Common myeloid progenitor, CD34-positive (primary cell): ENCODE results near the gene RETREG1.
"Not testable (repeated sequence)": the region's sequence is repeated elsewhere in the genome, so short reads cannot be mapped to it uniquely, and the experiment has no call there.

ENCODE experiments used
- CTCF ChIA-PET: fragments of 350-600 bp; sonication (Branson Sonifier 250); formaldehyde crosslinking; loops from one replicate; lab custom pipeline; 2021; ENCODE audit warnings: antibody characterized with exemption; lab: Charles Lee
- POLR2A ChIA-PET: fragments of 350-600 bp; sonication (Branson Sonifier 250); formaldehyde crosslinking; loops from one replicate; lab custom pipeline; 2021; ENCODE audit warnings: antibody characterized with exemption; lab: Charles Lee
- DNase-seq, 3 donors: peaks; one replicate each; pipeline versions ENCODE4 v3.0.0 to v3.0.0-alpha.2; 2013
- H3K27ac ChIP-seq, 2 experiments: 1 replicate in 1 of 2; 2 replicates in 1 of 2; pipeline ENCODE4 v1.7.0; 2013; ENCODE audit warnings: inconsistent platforms in 2 of 2, low read length in 2 of 2, mild to moderate bottlenecking in 2 of 2, low read depth in 1 of 2, moderate library complexity in 1 of 2; ENCODE audit not compliant: severe bottlenecking in 2 of 2, insufficient read depth in 1 of 2, poor library complexity in 1 of 2
- H3K27me3 ChIP-seq, 5 experiments: replicated peaks in 2 of 5; 1 replicate in 3 of 5; 2 replicates in 2 of 5; pipeline versions ENCODE4 v1.6.1 to v1.7.0; 2013; ENCODE audit warnings: low read length in 4 of 5, mild to moderate bottlenecking in 2 of 5, moderate library complexity in 2 of 5, inconsistent platforms in 1 of 5; ENCODE audit not compliant: insufficient read depth in 5 of 5, control insufficient read depth in 4 of 5
- H3K36me3 ChIP-seq, 4 experiments: 1 replicate in 2 of 4; 2 replicates in 2 of 4; pipeline versions ENCODE4 v1.6.1 to v1.7.0; 2013; ENCODE audit warnings: low read length in 3 of 4, control low read depth in 1 of 4, mild to moderate bottlenecking in 1 of 4; ENCODE audit not compliant: control insufficient read depth in 4 of 4, insufficient read depth in 4 of 4
- H3K4me1 ChIP-seq, 4 experiments: 1 replicate in 3 of 4; 2 replicates in 1 of 4; pipeline versions ENCODE4 v1.6.1 to v1.7.1; 2013; ENCODE audit warnings: low read length in 3 of 4, mild to moderate bottlenecking in 3 of 4, control low read depth in 1 of 4, inconsistent platforms in 1 of 4, moderate library complexity in 1 of 4; ENCODE audit not compliant: control insufficient read depth in 4 of 4, insufficient read depth in 4 of 4; ENCODE audit errors: control extremely low read depth in 1 of 4
- H3K4me3 ChIP-seq, 7 experiments: 1 replicate in 4 of 7; 2 replicates in 3 of 7; pipeline versions ENCODE4 v1.5.1 to v1.7.0; 2013; ENCODE audit warnings: mild to moderate bottlenecking in 7 of 7, low read length in 6 of 7, moderate library complexity in 6 of 7, inconsistent platforms in 2 of 7, low read depth in 2 of 7, control low read depth in 1 of 7; ENCODE audit not compliant: insufficient read depth in 4 of 7, control insufficient read depth in 1 of 7; ENCODE audit errors: extremely low read depth in 1 of 7
- H3K9me3 ChIP-seq, 5 experiments: 1 replicate in 4 of 5; 2 replicates in 1 of 5; pipeline versions ENCODE4 v1.6.1 to v1.7.1; 2013; ENCODE audit warnings: low read length in 4 of 5, mild to moderate bottlenecking in 2 of 5, inconsistent platforms in 1 of 5, low read depth in 1 of 5, moderate library complexity in 1 of 5; ENCODE audit not compliant: control insufficient read depth in 4 of 5, insufficient read depth in 2 of 5; ENCODE audit errors: control extremely low read depth in 1 of 5
- WGBS: methylation state at CpG from one replicate; pipeline ENCODE4 v1.1.5; 2013; ENCODE audit not compliant: insufficient coverage; 5-methylcytosine and 5-hydroxymethylcytosine counted together

RETREG1 gene

DNA sequence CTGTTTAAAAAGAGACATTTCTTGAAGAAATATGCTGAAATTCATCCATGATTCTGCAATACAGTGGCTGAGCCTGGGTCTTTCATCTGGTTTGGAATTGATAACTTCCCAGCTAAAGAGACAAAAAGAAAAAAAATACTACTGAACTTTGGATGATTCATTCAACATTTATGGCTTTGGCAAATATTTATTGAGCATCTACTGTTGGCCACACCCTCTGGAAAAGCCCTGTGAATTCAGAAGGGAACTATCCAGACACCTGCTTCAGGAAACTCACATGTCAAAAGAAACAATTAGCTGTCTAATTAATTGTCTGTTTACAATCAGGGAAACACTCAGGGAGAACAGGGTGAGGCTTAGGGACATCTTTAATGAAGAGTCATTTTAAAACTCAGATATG is 133.4 kb downstream of the RETREG1 start:
- Histone ChIP-seq H3K4me1 (no peaks in the 10 kb centered on the region), H3K27me3 (no peaks in the 10 kb centered on the region), H3K9me3 (peaks cover 0 to 3% (median 0%) of the 10 kb centered on the region in 5 experiments), H3K36me3 (no peaks in the 10 kb centered on the region), H3K27ac (no peak overlapping the region), H3K4me3 (no peak overlapping the region)
- ChIA-PET POLR2A (no interaction called here), CTCF (interaction anchor here (0.8 to 3.6 kb wide), 7 partner anchors 12 to 719 kb away, joined by 3 to 12 read pairs (median 3); no protein-coding TSS in a partner anchor)
- no peak for DNase-seq

DNA sequence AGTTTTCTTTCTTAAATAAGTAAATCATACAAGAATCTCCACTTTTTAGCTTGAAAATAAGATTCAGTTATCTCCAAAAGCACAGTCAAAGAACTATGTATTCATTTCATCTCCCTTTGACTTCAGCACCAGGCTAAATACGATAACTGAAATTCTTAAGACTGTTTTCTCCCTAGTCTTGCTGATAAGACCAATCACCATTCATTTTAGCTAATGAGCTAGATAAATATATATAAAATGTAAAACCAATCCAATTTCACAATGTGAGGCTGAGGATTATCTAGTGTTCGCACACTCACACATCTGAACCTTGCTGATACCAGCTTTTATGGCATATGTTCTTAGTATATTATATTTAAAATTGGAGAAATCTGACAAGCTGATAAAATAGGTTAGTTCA is 133.9 kb downstream of the RETREG1 start:
- Histone ChIP-seq H3K4me1 (no peaks in the 10 kb centered on the region), H3K27me3 (no peaks in the 10 kb centered on the region), H3K36me3 (no peaks in the 10 kb centered on the region), H3K4me3 (no peak overlapping the region), H3K9me3 (peaks cover 0 to 3% (median 0%) of the 10 kb centered on the region in 5 experiments), H3K27ac (no peak overlapping the region)
- DNase-seq, result peak in 2 of 3 donors; percentile 21 to 51
- no CpG with 5 or more reads among the region's 2 CpGs for WGBS
- POLR2A ChIA-PET, result no interaction called here
- CTCF ChIA-PET, result interaction anchor here (0.7 to 3.6 kb wide), 8 partner anchors 9 to 720 kb away, joined by 3 to 12 read pairs (median 3); no protein-coding TSS in a partner anchor

DNA sequence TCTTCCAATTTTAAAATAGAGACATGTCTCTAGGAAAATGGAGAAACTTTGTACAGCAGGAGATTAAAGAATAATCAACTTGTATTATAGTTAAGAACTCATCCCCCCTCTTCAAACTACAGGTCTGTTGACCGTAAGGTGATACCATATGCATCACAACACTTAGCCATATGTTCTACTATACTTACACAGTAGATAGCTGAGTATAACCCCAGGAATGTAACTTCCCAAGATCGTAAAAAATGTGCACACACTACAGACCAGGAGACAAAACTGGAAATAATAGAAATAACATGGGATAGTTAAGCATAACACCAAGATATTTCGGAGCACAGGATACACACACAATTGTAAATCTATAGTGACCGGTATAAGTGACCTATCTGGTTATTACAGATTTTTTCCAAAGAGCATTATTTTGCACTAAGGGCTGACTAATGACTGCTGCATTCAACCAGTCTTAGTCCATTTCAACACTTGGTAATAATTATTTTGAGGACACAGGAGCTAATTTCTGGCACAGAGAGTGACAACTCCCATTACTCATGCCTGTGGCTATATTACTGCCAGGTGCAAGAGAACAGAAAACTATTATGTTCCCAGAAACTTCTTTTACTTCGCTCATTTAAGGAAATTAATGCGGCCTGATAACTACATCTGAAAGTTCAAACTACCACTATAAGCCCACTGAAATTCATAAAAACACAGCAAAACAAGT is 135.8 kb downstream of the RETREG1 start:
- DNase-seq, result no peak
- 79% methylated on average over 5 of the region's 6 CpGs for WGBS
- Histone ChIP-seq H3K36me3 (no peaks in the 10 kb centered on the region), H3K27ac (no peak overlapping the region), H3K4me1 (no peaks in the 10 kb centered on the region), H3K27me3 (no peaks in the 10 kb centered on the region), H3K9me3 (peaks cover 0 to 3% (median 0%) of the 10 kb centered on the region in 5 experiments), H3K4me3 (no peak overlapping the region)
- ChIA-PET CTCF (interaction anchor here (1.1 to 2.2 kb wide), 2 partner anchors 9 to 710 kb away, joined by 3 to 7 read pairs; no protein-coding TSS in a partner anchor), POLR2A (no interaction called here)

DNA sequence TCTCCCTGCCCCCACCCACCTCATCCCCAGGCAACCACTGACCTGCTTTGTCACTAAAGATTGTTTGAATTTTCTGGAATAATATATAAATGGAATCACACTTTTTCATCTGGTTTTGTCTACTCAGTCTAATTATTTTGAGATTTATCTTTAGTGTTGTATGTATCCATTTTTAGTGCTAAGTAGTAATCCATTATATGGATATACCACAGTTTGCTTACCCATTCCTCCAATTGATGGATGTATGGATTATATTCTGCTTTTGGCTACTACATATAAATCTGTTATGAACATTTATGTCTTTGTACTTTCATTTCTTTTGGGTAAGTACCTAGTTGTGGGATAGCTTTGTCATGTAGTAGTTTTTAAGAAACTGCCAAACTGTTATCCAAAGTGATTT is 136.7 kb downstream of the RETREG1 start:
- no peak overlapping the region for H3K4me3 ChIP-seq
- H3K27me3 ChIP-seq, result no peaks in the 10 kb centered on the region
- no peaks in the 10 kb centered on the region for H3K36me3 ChIP-seq
- peaks cover 0 to 3% (median 0%) of the 10 kb centered on the region in 5 experiments for H3K9me3 ChIP-seq
- DNase-seq, result no peak
- ChIA-PET CTCF (interaction anchor here (1.1 to 2.2 kb wide), 2 partner anchors 10 to 711 kb away, joined by 3 to 7 read pairs; no protein-coding TSS in a partner anchor), POLR2A (no interaction called here)
- no peaks in the 10 kb centered on the region for H3K4me1 ChIP-seq
- H3K27ac ChIP-seq, result no peak overlapping the region

DNA sequence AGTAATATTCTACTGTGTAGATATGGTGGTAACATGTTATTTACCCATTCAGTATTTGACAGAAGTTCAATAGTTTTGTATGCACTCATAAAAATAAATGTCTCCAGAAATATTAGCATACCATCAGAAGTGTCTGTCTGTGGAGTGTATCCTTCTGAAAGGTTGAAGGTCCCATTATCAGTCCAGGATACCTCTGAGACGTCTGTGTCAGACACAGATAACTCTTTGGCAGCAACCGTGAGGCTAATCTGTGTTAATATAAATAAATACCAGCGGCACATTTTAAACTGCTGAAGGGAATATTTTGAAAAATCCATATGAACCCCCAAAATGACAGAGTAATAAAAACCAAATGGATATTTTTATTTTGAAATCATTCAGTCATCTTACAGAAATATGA is 139.3 kb downstream of the RETREG1 start:
- ChIA-PET CTCF (interaction anchor here (1.1 kb wide), 1 partner anchor 13 kb away, joined by 3 read pairs; no protein-coding TSS in a partner anchor), POLR2A (no interaction called here)
- 80% methylated on average over 1 of the region's 3 CpGs for WGBS
- no peaks in the 10 kb centered on the region for H3K4me1 ChIP-seq
- peaks cover 0 to 3% (median 0%) of the 10 kb centered on the region in 5 experiments for H3K9me3 ChIP-seq
- no peak overlapping the region for H3K4me3 ChIP-seq
- H3K27ac ChIP-seq, result no peak overlapping the region
- H3K36me3 ChIP-seq, result peaks cover 0 to 5% (median 0%) of the 10 kb centered on the region in 4 experiments
- no peak for DNase-seq
- H3K27me3 ChIP-seq, result no peaks in the 10 kb centered on the region

DNA sequence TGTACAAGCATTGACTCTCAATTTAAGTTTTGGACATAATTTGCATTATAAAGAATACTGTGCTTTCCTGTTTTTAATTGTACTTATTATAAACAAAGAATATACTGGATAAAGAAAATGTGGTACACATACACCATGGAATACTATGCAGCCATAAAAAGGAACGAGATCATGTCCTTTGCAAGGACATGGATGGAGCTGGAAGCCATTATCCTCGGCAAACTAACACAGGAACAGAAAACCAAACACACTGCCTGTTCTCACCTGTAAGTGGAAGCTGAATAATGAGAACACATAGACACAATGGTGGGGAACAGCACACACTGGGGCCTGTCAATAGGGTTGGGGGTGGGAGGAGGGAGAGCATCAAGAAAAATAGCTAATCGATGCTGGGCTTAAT is 140.4 kb downstream of the RETREG1 start:
- not testable (repeated sequence) for H3K9me3 ChIP-seq, H3K4me3 ChIP-seq, H3K27ac ChIP-seq, H3K27me3 ChIP-seq, H3K36me3 ChIP-seq, H3K4me1 ChIP-seq, DNase-seq
- no CpG with 5 or more reads among the region's 3 CpGs for WGBS
- ChIA-PET POLR2A (interaction anchor here (0.6 kb wide), 1 partner anchor 464 kb away, joined by 3 read pairs; no protein-coding TSS in a partner anchor), CTCF (interaction anchor here (0.9 to 1.8 kb wide), 2 partner anchors 14 to 18 kb away, joined by 4 read pairs; no protein-coding TSS in a partner anchor)

DNA sequence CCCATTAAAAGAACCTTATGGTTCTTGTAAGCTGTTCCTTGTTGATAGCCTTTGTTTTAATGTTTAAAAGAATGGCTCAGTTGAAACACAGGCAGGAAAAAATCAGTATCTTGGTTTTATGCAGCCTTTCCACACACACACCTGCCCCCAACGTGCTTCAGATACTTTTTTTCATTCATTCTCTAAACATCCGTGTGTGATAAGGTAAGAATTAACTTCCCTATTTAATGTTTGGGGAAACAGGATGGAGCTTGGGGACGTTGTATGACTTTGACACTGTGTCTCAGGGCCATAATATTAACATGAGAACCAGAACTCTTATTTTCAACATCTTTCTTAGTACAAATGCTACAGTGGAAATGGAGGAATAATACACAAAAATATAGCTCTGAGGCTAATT is 145.4 kb downstream of the RETREG1 start:
- POLR2A ChIA-PET, result no interaction called here
- no CpG with 5 or more reads among the region's 3 CpGs for WGBS
- CTCF ChIA-PET, result interaction anchor here (2.5 to 2.8 kb wide), 2 partner anchors 12 to 16 kb away, joined by 10 to 12 read pairs; no protein-coding TSS in a partner anchor
- Histone ChIP-seq H3K27me3 (no peaks in the 10 kb centered on the region), H3K4me1 (peaks cover 0 to 8% (median 3%) of the 10 kb centered on the region in 4 experiments), H3K27ac (no peak overlapping the region), H3K4me3 (no peak overlapping the region), H3K9me3 (no peaks in the 10 kb centered on the region), H3K36me3 (peaks cover 0 to 8% (median 2%) of the 10 kb centered on the region in 4 experiments)
- DNase-seq, result no peak
